Measurements from ENCODE around the gene NTNG1.

Gene NTNG1

DNA sequence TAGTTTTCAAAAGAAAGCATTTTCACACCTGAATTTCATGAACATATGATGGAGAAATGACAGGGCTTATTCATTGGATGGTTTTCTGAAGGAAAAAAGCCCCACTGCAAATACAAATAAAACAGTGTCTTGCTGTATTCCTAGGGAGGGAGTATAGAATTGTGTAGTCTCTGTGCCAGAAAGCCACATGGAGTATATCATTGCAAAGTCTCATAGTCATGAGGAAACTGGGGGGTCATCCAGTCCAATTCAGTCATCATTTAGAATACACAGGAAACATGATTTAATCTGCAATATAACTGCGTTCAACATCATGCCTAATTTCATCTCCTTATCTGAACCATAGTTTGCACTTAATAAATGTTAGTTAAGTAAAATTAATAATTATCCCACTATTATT lies 222.3 kb downstream of the NTNG1 start:
- H3K27ac ChIP-seq (ENCODE audit: low read length), result peak overlapping the region; percentile 89
- no peaks in the 10 kb centered on the region for H3K36me3 ChIP-seq (replicated peaks; ENCODE audit: insufficient read depth, low read length)
- peak overlapping the region; percentile 33; the same call in 1 of the 2 replicates for H3K9ac ChIP-seq (ENCODE audit: low read length)
- H3F3A ChIP-seq (ENCODE audit: insufficient read depth, low read length), result peaks cover 17% of the 10 kb centered on the region
- no peak for TF ChIP-seq EZH2 (optimal IDR thresholded peaks at IDR 0.05; ENCODE audit: low read depth, low read length)
- no peak for TF ChIP-seq EZH2phosphoT487 (IDR thresholded peaks at IDR 0.05; ENCODE audit: low read length)
- TF ChIP-seq CTCF (IDR thresholded peaks at IDR 0.05; ENCODE audit: low read length), result no peak
- no peaks in the 10 kb centered on the region for H3K9me2 ChIP-seq (replicated peaks; ENCODE audit: insufficient read depth, low read length)
- H3K27me3 ChIP-seq (replicated peaks; ENCODE audit: insufficient read depth, low read length), result no peaks in the 10 kb centered on the region
- H3K4me1 ChIP-seq (ENCODE audit: low read length), result peaks cover 48% of the 10 kb centered on the region
- no peaks in the 10 kb centered on the region for H3K79me2 ChIP-seq (ENCODE audit: low read length)
- no peak overlapping the region for H3K4me3 ChIP-seq (ENCODE audit: low read length)
- H4K20me1 ChIP-seq (ENCODE audit: insufficient read depth, low read length), result no peaks in the 10 kb centered on the region
- H2AFZ ChIP-seq (ENCODE audit: low read length), result no peak overlapping the region; the same call in 1 of the 2 replicates
- H3K4me2 ChIP-seq (ENCODE audit: low read depth, low read length), result peak overlapping the region; percentile 70
- no peaks in the 10 kb centered on the region for H3K9me3 ChIP-seq (replicated peaks; ENCODE audit: insufficient read depth, low read length)
- no peak for DNase-seq

DNA sequence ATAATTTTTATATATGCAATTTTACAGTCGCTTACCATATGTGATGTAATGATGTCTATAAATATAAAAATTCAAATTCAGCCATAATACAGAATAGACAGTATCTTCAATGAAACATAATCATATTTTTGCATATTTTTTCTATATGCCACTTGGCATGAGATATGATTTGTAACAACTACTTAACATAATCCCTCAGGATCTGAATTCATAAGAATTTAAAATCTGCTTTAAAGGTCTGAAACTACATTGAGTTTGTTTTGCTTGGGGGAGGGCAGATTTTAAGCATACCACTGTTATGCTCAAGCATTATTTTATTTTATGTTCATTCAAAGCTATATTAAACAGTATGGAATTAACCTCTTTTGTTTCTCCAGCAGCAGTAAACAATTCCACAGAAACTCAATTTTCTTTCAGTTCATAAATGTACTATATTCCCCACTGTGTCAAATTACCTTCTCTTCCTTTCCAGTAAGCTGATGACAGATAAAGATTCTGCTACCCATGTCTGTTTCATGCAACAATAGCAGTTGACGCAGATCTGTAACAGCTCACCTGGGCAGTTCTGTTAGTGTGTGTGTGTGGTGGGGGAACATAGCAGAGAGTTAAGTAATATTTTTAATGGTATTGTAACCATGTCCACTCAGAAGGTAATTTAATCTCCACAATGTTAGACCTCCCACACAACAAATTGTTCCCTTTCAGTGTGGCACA lies 224.8 kb downstream of the NTNG1 start:
- H3K4me3 ChIP-seq (ENCODE audit: low read length), result no peak overlapping the region
- no peak overlapping the region for H2AFZ ChIP-seq (ENCODE audit: low read length)
- peak overlapping the region; percentile 27; the same call in 1 of the 2 replicates for H3K4me2 ChIP-seq (ENCODE audit: low read depth, low read length)
- peak overlapping the region; percentile 41; the same call in 1 of the 2 replicates for H3K27ac ChIP-seq (ENCODE audit: low read length)
- no peak overlapping the region for H3K9ac ChIP-seq (ENCODE audit: low read length)
- H3K27me3 ChIP-seq (replicated peaks; ENCODE audit: insufficient read depth, low read length), result no peaks in the 10 kb centered on the region
- peaks cover 17% of the 10 kb centered on the region for H3F3A ChIP-seq (ENCODE audit: insufficient read depth, low read length)
- H3K4me1 ChIP-seq (ENCODE audit: low read length), result peaks cover 29% of the 10 kb centered on the region
- no peaks in the 10 kb centered on the region for H4K20me1 ChIP-seq (ENCODE audit: insufficient read depth, low read length)
- no peaks in the 10 kb centered on the region for H3K9me2 ChIP-seq (replicated peaks; ENCODE audit: insufficient read depth, low read length)
- H3K79me2 ChIP-seq (ENCODE audit: low read length), result no peaks in the 10 kb centered on the region
- H3K36me3 ChIP-seq (replicated peaks; ENCODE audit: insufficient read depth, low read length), result no peaks in the 10 kb centered on the region
- no peak for TF ChIP-seq EZH2phosphoT487 (IDR thresholded peaks at IDR 0.05; ENCODE audit: low read length)
- no peak for TF ChIP-seq CTCF (IDR thresholded peaks at IDR 0.05; ENCODE audit: low read length)
- TF ChIP-seq EZH2 (optimal IDR thresholded peaks at IDR 0.05; ENCODE audit: low read depth, low read length), result no peak
- H3K9me3 ChIP-seq (replicated peaks; ENCODE audit: insufficient read depth, low read length), result no peaks in the 10 kb centered on the region
- no peak for DNase-seq

DNA sequence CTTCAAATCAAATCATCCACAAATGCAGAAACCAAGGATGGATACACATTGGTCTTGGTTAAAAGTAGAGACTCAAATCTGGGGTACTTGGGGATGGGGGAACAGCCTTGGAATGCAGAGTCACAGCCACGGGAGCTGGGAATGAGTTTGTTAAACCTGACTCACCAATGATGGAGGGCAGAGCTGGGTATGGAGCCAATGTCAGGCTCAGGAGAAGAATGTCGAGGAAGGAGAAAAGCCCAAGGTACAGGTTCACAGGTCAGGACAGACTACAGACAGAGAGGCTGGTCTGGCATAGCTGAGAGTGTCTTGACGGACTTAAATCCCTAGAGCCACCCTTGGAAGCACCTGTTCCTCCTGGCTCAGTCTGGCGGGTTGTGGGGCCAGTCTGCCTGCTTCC lies 237.6 kb downstream of the NTNG1 start:
- TF ChIP-seq EZH2phosphoT487 (IDR thresholded peaks at IDR 0.05; ENCODE audit: low read length) (no peak), CTCF (IDR thresholded peaks at IDR 0.05; ENCODE audit: low read length) (no peak), EZH2 (optimal IDR thresholded peaks at IDR 0.05; ENCODE audit: low read depth, low read length) (no peak)
- Histone ChIP-seq H3K27me3 (replicated peaks; ENCODE audit: insufficient read depth, low read length) (no peaks in the 10 kb centered on the region), H3F3A (ENCODE audit: insufficient read depth, low read length) (no peaks in the 10 kb centered on the region), H3K9ac (ENCODE audit: low read length) (no peak overlapping the region), H3K79me2 (ENCODE audit: low read length) (no peaks in the 10 kb centered on the region), H3K9me3 (replicated peaks; ENCODE audit: insufficient read depth, low read length) (no peaks in the 10 kb centered on the region), H2AFZ (ENCODE audit: low read length) (no peak overlapping the region), H3K36me3 (replicated peaks; ENCODE audit: insufficient read depth, low read length) (no peaks in the 10 kb centered on the region), H4K20me1 (ENCODE audit: insufficient read depth, low read length) (no peaks in the 10 kb centered on the region), H3K4me2 (ENCODE audit: low read depth, low read length) (no peak overlapping the region), H3K4me1 (ENCODE audit: low read length) (no peaks in the 10 kb centered on the region), H3K4me3 (ENCODE audit: low read length) (no peak overlapping the region), H3K27ac (ENCODE audit: low read length) (no peak overlapping the region), H3K9me2 (replicated peaks; ENCODE audit: insufficient read depth, low read length) (no peaks in the 10 kb centered on the region)
- no peak for DNase-seq

Measured in MM.1S (cell line).